ENCODE data around the gene SLC66A1.

Gene SLC66A1

GRCh38 chr1:19373211-19374082, 61.3 kb downstream of the SLC66A1 start:
- H3K27ac ChIP-seq = no peak overlapping the region
- no peak for DNase-seq (ENCODE audit: low read depth, low spot score)

DNA sequence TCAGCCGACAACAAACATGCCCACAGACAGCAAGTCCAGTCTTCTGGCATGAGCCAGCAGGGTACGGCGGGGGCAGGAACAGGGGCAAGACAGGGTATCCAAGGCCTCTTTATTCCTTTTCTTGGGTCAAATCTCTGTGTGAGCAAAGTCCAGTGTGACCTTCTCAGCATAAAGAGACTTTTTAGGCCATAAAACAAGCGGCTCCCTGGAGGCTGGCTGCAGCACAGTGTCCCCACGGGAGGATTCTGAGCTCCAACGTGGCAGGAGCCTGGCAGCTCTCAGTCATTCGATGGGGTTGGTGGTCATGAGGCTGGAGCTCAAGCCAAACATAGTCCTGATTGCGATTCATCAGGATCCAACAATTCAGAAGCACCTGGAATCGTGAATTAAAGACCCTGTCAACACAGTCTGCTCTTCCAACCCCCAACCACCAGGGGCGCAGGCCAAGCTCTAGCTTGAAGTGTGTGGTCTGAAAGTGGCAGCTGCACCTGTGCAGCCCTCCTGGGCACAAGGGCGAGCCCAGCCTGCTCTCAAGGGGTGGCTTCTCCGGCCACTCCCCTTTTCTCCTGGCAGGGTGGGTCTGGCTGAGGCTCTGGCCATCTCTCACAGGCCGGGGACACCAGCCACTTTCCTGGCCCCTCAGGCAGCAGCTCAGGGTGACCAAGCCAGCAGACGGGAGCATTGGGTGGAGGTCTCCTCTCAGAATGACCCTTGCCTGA, 62.1 kb downstream of the SLC66A1 start:
- no peak for DNase-seq (ENCODE audit: low read depth, low spot score)
- no peak overlapping the region for H3K27ac ChIP-seq

- H3K27ac ChIP-seq = no peak overlapping the region
- no peak for DNase-seq (ENCODE audit: low read depth, low spot score)
Measured at GRCh38 chr1:19374926-19375325, 62.8 kb downstream of the SLC66A1 start.

DNA sequence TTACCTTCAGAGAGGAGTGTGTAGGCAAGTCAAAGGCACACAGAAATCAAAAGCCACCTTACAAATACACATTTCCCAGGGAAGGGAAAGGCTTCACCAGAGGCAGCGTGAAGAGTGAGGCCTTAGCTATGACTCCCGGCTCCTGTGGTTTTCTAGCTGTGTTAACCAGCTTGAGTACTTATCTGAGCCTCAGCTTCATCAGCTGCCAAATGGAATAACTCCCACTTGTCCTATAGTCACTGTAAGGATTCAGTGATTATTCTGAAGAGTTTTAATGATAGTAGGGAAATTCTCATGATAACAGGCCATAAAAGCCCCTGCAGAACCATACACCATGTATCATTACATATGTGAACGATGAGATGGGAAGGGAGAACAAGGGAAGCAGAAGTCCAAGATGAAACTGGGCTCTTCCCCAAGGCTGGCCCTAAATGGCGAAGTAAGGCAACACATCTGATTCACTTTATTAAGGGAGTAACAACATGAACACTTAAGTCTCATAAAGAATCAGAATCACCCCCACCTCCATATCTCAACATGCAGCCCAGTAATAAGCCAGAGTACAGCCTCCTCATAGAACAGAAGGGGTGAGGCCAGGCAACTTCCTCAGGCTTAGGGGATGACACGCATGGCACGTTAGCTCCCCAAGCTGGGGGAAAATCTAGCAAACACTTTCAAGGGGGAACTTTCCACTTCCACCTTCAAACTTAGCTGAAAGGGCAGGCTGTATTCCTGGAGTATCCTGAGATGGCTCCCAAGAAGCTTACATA, 63.7 kb downstream of the SLC66A1 start:
- H3K27ac ChIP-seq = no peak overlapping the region
- no peak for DNase-seq (ENCODE audit: low read depth, low spot score)

GRCh38 chr1:19376428-19377372, 64.6 kb downstream of the SLC66A1 start:
- no peak overlapping the region for H3K27ac ChIP-seq
- DNase-seq (ENCODE audit: low read depth, low spot score) = no peak

DNA sequence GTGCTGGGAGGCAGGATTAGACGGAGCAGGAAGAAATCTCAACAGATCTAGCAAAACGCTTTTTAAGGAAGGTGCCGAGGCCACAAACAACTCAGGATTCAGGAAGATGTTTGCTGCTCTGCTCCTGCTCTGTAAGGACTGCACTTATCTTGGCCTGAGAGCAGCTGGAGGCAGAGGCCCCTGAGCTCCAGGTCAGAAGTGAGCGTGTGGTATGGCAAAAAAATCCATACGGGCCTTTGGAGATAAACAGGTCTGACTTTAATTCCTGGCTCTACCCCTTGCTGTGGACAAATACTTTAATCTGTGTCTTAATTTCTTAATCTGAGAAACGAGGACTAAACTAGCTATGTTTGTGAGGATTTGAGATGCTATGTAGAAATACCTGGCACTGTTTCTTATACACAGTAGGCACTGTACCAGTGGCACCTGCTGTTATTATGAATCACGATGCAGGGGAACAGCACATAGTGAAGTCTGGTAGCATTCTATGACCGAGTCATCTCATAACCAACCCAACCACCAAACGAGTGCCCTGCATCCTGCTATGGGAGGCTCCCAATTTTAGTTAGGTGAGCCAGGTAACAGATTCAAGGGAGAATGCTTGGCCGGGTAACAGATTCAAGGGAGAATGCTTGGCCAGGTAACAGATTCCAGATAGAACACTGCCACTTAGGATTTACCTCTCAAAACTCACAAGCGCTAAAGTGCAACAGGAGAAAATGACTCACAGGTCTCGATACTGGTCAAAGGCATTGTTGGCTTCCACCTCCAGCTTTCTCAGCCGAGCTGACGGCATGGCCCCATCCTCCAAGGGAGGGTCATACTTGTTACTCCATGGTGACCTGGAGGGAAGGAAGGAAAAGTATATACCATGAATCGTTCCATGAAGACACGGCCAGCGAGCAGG, 65.9 kb downstream of the SLC66A1 start:
- no peak overlapping the region for H3K27ac ChIP-seq
- DNase-seq (ENCODE audit: low read depth, low spot score) = no peak
